ENCODE results near the gene MYNN.

The MYNN gene

GRCh38 chr3:169836078-169836941 lies 63.1 kb downstream of the MYNN start:
- no peak for DNase-seq

GRCh38 chr3:169836942-169837275 lies 63.7 kb downstream of the MYNN start:
- no peak for DNase-seq

GRCh38 chr3:169838511-169839030 lies 65.4 kb downstream of the MYNN start:
- DNase-seq: no peak
